ENCODE results near the gene PAPPA2. TPM values are rescaled to one million over a fixed set of nuclear protein-coding genes. Genes with fewer than 3 reads are reported as not detected.

The PAPPA2 gene
- total and polyA plus RNA-seq, 5 donors from 2014 or later, result 0.06 to 0.12 TPM; not detected in 3

- no peaks in the 10 kb centered on the region for H3K27me3 ChIP-seq (ENCODE audit: control insufficient read depth, insufficient read depth, low read length)
- no peak overlapping the region for H3K27ac ChIP-seq (ENCODE audit: insufficient read depth, low read length, poor library complexity, severe bottlenecking)
- H3K9me3 Mint-ChIP-seq, result peaks cover 0 to 2% (median 0%) of the 10 kb centered on the region in 7 donors
- no peaks in the 10 kb centered on the region for H3K36me3 ChIP-seq (ENCODE audit: control insufficient read depth, insufficient read depth, low read length)
- no peak for ATAC-seq (ENCODE audit: low read depth in 2 of 2)
- H3K27ac Mint-ChIP-seq, result no peak overlapping the region
- peaks cover 5% of the 10 kb centered on the region for H3K27me3 Mint-ChIP-seq
- no peak overlapping the region for H3K4me3 Mint-ChIP-seq
- H3K36me3 Mint-ChIP-seq, result no peaks in the 10 kb centered on the region
- H3K9me3 ChIP-seq (ENCODE audit: control insufficient read depth in 2 of 2, low read length in 2 of 2), result no peaks in the 10 kb centered on the region
- H3K4me1 Mint-ChIP-seq, result no peaks in the 10 kb centered on the region
- H3K4me3 ChIP-seq (ENCODE audit: low read depth, low read length), result no peak overlapping the region
- no peaks in the 10 kb centered on the region for H3K4me1 ChIP-seq (ENCODE audit: control insufficient read depth, insufficient read depth, low read length, poor library complexity, severe bottlenecking)
- DNase-seq, result peak in 1 of 3 donors; percentile 1
Observed at GRCh38 chr1:176843352-176844297, 380.6 kb downstream of the PAPPA2 start.

- no peaks in the 10 kb centered on the region for H3K4me1 Mint-ChIP-seq
- Histone ChIP-seq H3K27ac (ENCODE audit: insufficient read depth, low read length, poor library complexity, severe bottlenecking) (no peak overlapping the region), H3K36me3 (ENCODE audit: control insufficient read depth, insufficient read depth, low read length) (no peaks in the 10 kb centered on the region), H3K4me1 (ENCODE audit: control insufficient read depth, insufficient read depth, low read length, poor library complexity, severe bottlenecking) (no peaks in the 10 kb centered on the region), H3K9me3 (ENCODE audit: control insufficient read depth in 2 of 2, low read length in 2 of 2) (no peaks in the 10 kb centered on the region), H3K27me3 (ENCODE audit: control insufficient read depth, insufficient read depth, low read length) (no peaks in the 10 kb centered on the region), H3K4me3 (ENCODE audit: low read depth, low read length) (no peak overlapping the region)
- DNase-seq (no peak), ATAC-seq (ENCODE audit: low read depth in 2 of 2) (no peak)
- no peak overlapping the region for H3K27ac Mint-ChIP-seq
- no peak overlapping the region for H3K4me3 Mint-ChIP-seq
- H3K9me3 Mint-ChIP-seq, result peaks cover 0 to 2% (median 0%) of the 10 kb centered on the region in 7 donors
- no peaks in the 10 kb centered on the region for H3K27me3 Mint-ChIP-seq
- no peaks in the 10 kb centered on the region for H3K36me3 Mint-ChIP-seq
Observed at GRCh38 chr1:176847052-176847451, 384.1 kb downstream of the PAPPA2 start.

GRCh38 chr1:176849281-176849680 is 386.3 kb downstream of the PAPPA2 start:
- H3K27ac Mint-ChIP-seq, result no peak overlapping the region
- Histone ChIP-seq H3K4me1 (ENCODE audit: control insufficient read depth, insufficient read depth, low read length, poor library complexity, severe bottlenecking) (no peaks in the 10 kb centered on the region), H3K27me3 (ENCODE audit: control insufficient read depth, insufficient read depth, low read length) (no peaks in the 10 kb centered on the region), H3K9me3 (ENCODE audit: control insufficient read depth in 2 of 2, low read length in 2 of 2) (no peaks in the 10 kb centered on the region), H3K4me3 (ENCODE audit: low read depth, low read length) (no peak overlapping the region), H3K27ac (ENCODE audit: insufficient read depth, low read length, poor library complexity, severe bottlenecking) (no peak overlapping the region), H3K36me3 (ENCODE audit: control insufficient read depth, insufficient read depth, low read length) (no peaks in the 10 kb centered on the region)
- H3K36me3 Mint-ChIP-seq, result no peaks in the 10 kb centered on the region
- no peaks in the 10 kb centered on the region for H3K4me1 Mint-ChIP-seq
- no peak overlapping the region for H3K4me3 Mint-ChIP-seq
- ATAC-seq (ENCODE audit: low read depth in 2 of 2) (no peak), DNase-seq (no peak)
- no peaks in the 10 kb centered on the region for H3K27me3 Mint-ChIP-seq
- peaks cover 0 to 2% (median 0%) of the 10 kb centered on the region in 7 donors for H3K9me3 Mint-ChIP-seq

- Mint-ChIP-seq H3K27ac (no peak overlapping the region), H3K36me3 (no peaks in the 10 kb centered on the region), H3K4me3 (no peak overlapping the region), H3K27me3 (no peaks in the 10 kb centered on the region), H3K4me1 (no peaks in the 10 kb centered on the region), H3K9me3 (peaks cover 0 to 2% (median 0%) of the 10 kb centered on the region in 7 donors)
- no peak for DNase-seq
- H3K4me3 ChIP-seq (ENCODE audit: low read depth, low read length), result no peak overlapping the region
- no peak overlapping the region for H3K27ac ChIP-seq (ENCODE audit: insufficient read depth, low read length, poor library complexity, severe bottlenecking)
- no peaks in the 10 kb centered on the region for H3K4me1 ChIP-seq (ENCODE audit: control insufficient read depth, insufficient read depth, low read length, poor library complexity, severe bottlenecking)
- no peaks in the 10 kb centered on the region for H3K27me3 ChIP-seq (ENCODE audit: control insufficient read depth, insufficient read depth, low read length)
- H3K36me3 ChIP-seq (ENCODE audit: control insufficient read depth, insufficient read depth, low read length), result no peaks in the 10 kb centered on the region
- no peaks in the 10 kb centered on the region for H3K9me3 ChIP-seq (ENCODE audit: control insufficient read depth in 2 of 2, low read length in 2 of 2)
- no peak for ATAC-seq (ENCODE audit: low read depth in 2 of 2)
Observed at GRCh38 chr1:176850871-176851270, 387.9 kb downstream of the PAPPA2 start.

- Mint-ChIP-seq H3K27ac (no peak overlapping the region), H3K4me3 (no peak overlapping the region), H3K27me3 (no peaks in the 10 kb centered on the region), H3K36me3 (no peaks in the 10 kb centered on the region), H3K9me3 (peaks cover 0 to 2% (median 0%) of the 10 kb centered on the region in 7 donors), H3K4me1 (no peaks in the 10 kb centered on the region)
- no peak for ATAC-seq (ENCODE audit: low read depth in 2 of 2)
- no peaks in the 10 kb centered on the region for H3K36me3 ChIP-seq (ENCODE audit: control insufficient read depth, insufficient read depth, low read length)
- H3K4me3 ChIP-seq (ENCODE audit: low read depth, low read length), result no peak overlapping the region
- no peaks in the 10 kb centered on the region for H3K4me1 ChIP-seq (ENCODE audit: control insufficient read depth, insufficient read depth, low read length, poor library complexity, severe bottlenecking)
- H3K27me3 ChIP-seq (ENCODE audit: control insufficient read depth, insufficient read depth, low read length), result no peaks in the 10 kb centered on the region
- no peaks in the 10 kb centered on the region for H3K9me3 ChIP-seq (ENCODE audit: control insufficient read depth in 2 of 2, low read length in 2 of 2)
- no peak overlapping the region for H3K27ac ChIP-seq (ENCODE audit: insufficient read depth, low read length, poor library complexity, severe bottlenecking)
- no peak for DNase-seq
Observed at GRCh38 chr1:176852124-176852523, 389.1 kb downstream of the PAPPA2 start.

GRCh38 chr1:176853503-176853902 is 390.5 kb downstream of the PAPPA2 start:
- H3K36me3 Mint-ChIP-seq, result no peaks in the 10 kb centered on the region
- no peaks in the 10 kb centered on the region for H3K27me3 ChIP-seq (ENCODE audit: control insufficient read depth, insufficient read depth, low read length)
- H3K4me1 ChIP-seq (ENCODE audit: control insufficient read depth, insufficient read depth, low read length, poor library complexity, severe bottlenecking), result no peaks in the 10 kb centered on the region
- DNase-seq (no peak), ATAC-seq (ENCODE audit: low read depth in 2 of 2) (no peak)
- no peaks in the 10 kb centered on the region for H3K4me1 Mint-ChIP-seq
- no peaks in the 10 kb centered on the region for H3K9me3 ChIP-seq (ENCODE audit: control insufficient read depth in 2 of 2, low read length in 2 of 2)
- no peak overlapping the region for H3K27ac ChIP-seq (ENCODE audit: insufficient read depth, low read length, poor library complexity, severe bottlenecking)
- H3K27me3 Mint-ChIP-seq, result no peaks in the 10 kb centered on the region
- no peaks in the 10 kb centered on the region for H3K36me3 ChIP-seq (ENCODE audit: control insufficient read depth, insufficient read depth, low read length)
- H3K4me3 ChIP-seq (ENCODE audit: low read depth, low read length), result no peak overlapping the region
- H3K27ac Mint-ChIP-seq, result no peak overlapping the region
- peaks cover 0 to 2% (median 0%) of the 10 kb centered on the region in 7 donors for H3K9me3 Mint-ChIP-seq
- H3K4me3 Mint-ChIP-seq, result no peak overlapping the region

GRCh38 chr1:176854121-176854520 is 391.1 kb downstream of the PAPPA2 start:
- Mint-ChIP-seq H3K27ac (no peak overlapping the region), H3K4me1 (no peaks in the 10 kb centered on the region), H3K4me3 (no peak overlapping the region), H3K9me3 (peaks cover 0 to 1% (median 0%) of the 10 kb centered on the region in 7 donors), H3K27me3 (no peaks in the 10 kb centered on the region), H3K36me3 (no peaks in the 10 kb centered on the region)
- H3K9me3 ChIP-seq (ENCODE audit: control insufficient read depth in 2 of 2, low read length in 2 of 2), result no peaks in the 10 kb centered on the region
- no peak for ATAC-seq (ENCODE audit: low read depth in 2 of 2)
- H3K4me1 ChIP-seq (ENCODE audit: control insufficient read depth, insufficient read depth, low read length, poor library complexity, severe bottlenecking), result no peaks in the 10 kb centered on the region
- DNase-seq, result no peak
- H3K27me3 ChIP-seq (ENCODE audit: control insufficient read depth, insufficient read depth, low read length), result no peaks in the 10 kb centered on the region
- H3K27ac ChIP-seq (ENCODE audit: insufficient read depth, low read length, poor library complexity, severe bottlenecking), result no peak overlapping the region
- no peak overlapping the region for H3K4me3 ChIP-seq (ENCODE audit: low read depth, low read length)
- H3K36me3 ChIP-seq (ENCODE audit: control insufficient read depth, insufficient read depth, low read length), result no peaks in the 10 kb centered on the region
